Stomach (tissue), 19 donors: ENCODE measurements around the gene KCNAB2. TPM values are rescaled to one million over a fixed set of nuclear protein-coding genes. Genes with fewer than 3 reads are reported as not detected.

Source experiments
- DNase-seq, 2 donors: peaks; one replicate each; pipeline versions ENCODE4 v3.0.0 to v3.0.0-alpha.2; 2013 to 2019
- H3K27ac ChIP-seq, 5 donors: fragments of 200-600 bp in 4 of 5; sonication (generic) in 4 of 5; one replicate each; pipeline ENCODE4 v1.5.1; 2013 to 2019; ENCODE audit warnings: mild to moderate bottlenecking in 1 of 5, moderate library complexity in 1 of 5
- H3K27me3 ChIP-seq, 3 donors: fragments of 200-600 bp; sonication (generic); one replicate each; pipeline ENCODE4 v1.5.1; 2017 to 2019; ENCODE audit warnings: mixed run types in 1 of 3
- H3K36me3 ChIP-seq, 4 donors: fragments of 200-600 bp; sonication (generic); 1 replicate in 3 of 4; 2 replicates in 1 of 4; pipeline ENCODE4 v1.5.1; 2016 to 2019
- H3K4me1 ChIP-seq, 4 donors: fragments of 200-600 bp; sonication (generic); one replicate each; pipeline ENCODE4 v1.5.1; 2016 to 2019
- H3K4me3 ChIP-seq, 4 donors: fragments of 200-600 bp; sonication (generic) in 3 of 4; one replicate each; pipeline ENCODE4 v1.5.1; 2016 to 2019; ENCODE audit warnings: mild to moderate bottlenecking in 1 of 4
- H3K9me3 ChIP-seq, 4 donors: fragments of 200-600 bp; sonication (generic); one replicate each; pipeline ENCODE4 v1.5.1; 2016 to 2019
- EP300 ChIP-seq: sonication (generic); formaldehyde crosslinking; IDR thresholded peaks from one replicate; pipeline ENCODE4 v1.6.1; 2017; ENCODE audit warnings: antibody characterized with exemption
- POLR2A ChIP-seq, 4 donors: fragments of 450-650 bp; IDR thresholded peaks; one replicate each; pipeline ENCODE4 v1.6.1; 2016; ENCODE audit warnings: antibody characterized with exemption in 4 of 4, control low read depth in 2 of 4, mild to moderate bottlenecking in 1 of 4, moderate library complexity in 1 of 4
- POLR2AphosphoS5 ChIP-seq, 3 donors: sonication (generic); formaldehyde crosslinking; IDR thresholded peaks; one replicate each; pipeline ENCODE4 v1.6.1; 2016; ENCODE audit warnings: antibody characterized with exemption in 3 of 3
- WGBS, 5 donors: extraction: QIAGEN DNeasy Blood & Tissue Kit in 3 of 5; methylation state at CpG; one replicate each; pipeline versions ENCODE4 v1.1.5 to v1.1.7; 2013 to 2018; 5-methylcytosine and 5-hydroxymethylcytosine counted together
- intact Hi-C: fragments of 100-400 bp; cut with DNase I; formaldehyde crosslinking; loops from one replicate; pipeline ENCODE4 v1.15.1; 2023; ENCODE audit warnings: low total_unique reads
- long read RNA-seq, 10 donors: transcript quantifications; one replicate each; lab custom pipeline, GENCODE V29; 2026
- polyA plus RNA-seq, 3 donors: library from polyadenylated mRNA; stranded (reverse); fragments of 200-250 nt; gene quantifications; one replicate each; pipeline ENCODE4 v1.2.3, GENCODE V29; 2013
- total RNA-seq, 5 donors: library from RNA; depleted of rRNA; stranded (reverse); fragments of >200 nt; gene quantifications; one replicate each; pipeline versions ENCODE4 v1.1.0 to v1.2.3, GENCODE V29; 2014 to 2016
- TF ChIP-seq, protein P1 (sequence below), 7 experiments: fragments of 450-650 bp in 4 of 7; fragments of 200-600 bp in 3 of 7; sonication (generic) in 3 of 7; IDR thresholded peaks; one replicate each; pipeline ENCODE4 v1.5.1; 2016 to 2019; ENCODE audit warnings: antibody characterized with exemption in 7 of 7, control low read depth in 2 of 7, mild to moderate bottlenecking in 1 of 7
- donor health status: healthy with polysubstance abuse.
- donor health status: Bipolar disorder and iron deficiency.
- donor health status: healthy.

The KCNAB2 gene
- total RNA-seq, result 10 to 100 TPM in 1 of 5 donors, 1 to 10 TPM in 3, under 1 TPM in 1; 0.29 to 39.1 (median 4.2) TPM
- 1 to 10 TPM; 2.3 to 5.5 (median 2.4) TPM for polyA plus RNA-seq
- long read RNA-seq, donor 1, result 0 reads
- long read RNA-seq, donor 2, full-length matches to known transcripts, result 2 of 2 reads
- long read RNA-seq, donor 2, partial matches to known transcripts, result 0 of 2 reads
- long read RNA-seq, donor 2, other reads (novel, unspliced or antisense), result 0 of 2 reads
- long read RNA-seq, donor 3, result 0 reads
- long read RNA-seq, donor 4, result 0 reads
- long read RNA-seq, donor 5, result 0 reads
- long read RNA-seq, donor 6, result 0 reads
- long read RNA-seq, donor 7, result 0 reads
- long read RNA-seq, donor 8, result 0 reads
- long read RNA-seq, donor 9, result 0 reads
- long read RNA-seq, donor 10, result 0 reads

GRCh38 chr1:6045561-6045960 lies at the start of gene KCNAB2:
Gene KCNAB2, plus strand, starts transcription at chr1:6045888. Its CDS starts 5,649 bp downstream, at chr1:6051537.
- peaks cover 0 to 38% (median 5%) of the 10 kb centered on the region in 4 donors for H3K36me3 ChIP-seq
- TF ChIP-seq, protein P1, sequence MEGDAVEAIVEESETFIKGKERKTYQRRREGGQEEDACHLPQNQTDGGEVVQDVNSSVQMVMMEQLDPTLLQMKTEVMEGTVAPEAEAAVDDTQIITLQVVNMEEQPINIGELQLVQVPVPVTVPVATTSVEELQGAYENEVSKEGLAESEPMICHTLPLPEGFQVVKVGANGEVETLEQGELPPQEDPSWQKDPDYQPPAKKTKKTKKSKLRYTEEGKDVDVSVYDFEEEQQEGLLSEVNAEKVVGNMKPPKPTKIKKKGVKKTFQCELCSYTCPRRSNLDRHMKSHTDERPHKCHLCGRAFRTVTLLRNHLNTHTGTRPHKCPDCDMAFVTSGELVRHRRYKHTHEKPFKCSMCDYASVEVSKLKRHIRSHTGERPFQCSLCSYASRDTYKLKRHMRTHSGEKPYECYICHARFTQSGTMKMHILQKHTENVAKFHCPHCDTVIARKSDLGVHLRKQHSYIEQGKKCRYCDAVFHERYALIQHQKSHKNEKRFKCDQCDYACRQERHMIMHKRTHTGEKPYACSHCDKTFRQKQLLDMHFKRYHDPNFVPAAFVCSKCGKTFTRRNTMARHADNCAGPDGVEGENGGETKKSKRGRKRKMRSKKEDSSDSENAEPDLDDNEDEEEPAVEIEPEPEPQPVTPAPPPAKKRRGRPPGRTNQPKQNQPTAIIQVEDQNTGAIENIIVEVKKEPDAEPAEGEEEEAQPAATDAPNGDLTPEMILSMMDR (IDR thresholded peaks at IDR 0.05), result no peak
- TF ChIP-seq POLR2AphosphoS5 (IDR thresholded peaks at IDR 0.05) (no peak), POLR2A (IDR thresholded peaks at IDR 0.05) (no peak), EP300 (no peak)
- 53 to 62% (median 61%) methylated on average over 13 to 15 of the region's 15 CpGs for WGBS, 5 donors
- H3K27me3 ChIP-seq, result peaks cover 0 to 8% (median 0%) of the 10 kb centered on the region in 3 donors
- intact Hi-C loops, result no loop called here
- H3K4me3 ChIP-seq, result no peak within 1 kb of the TSS
- H3K27ac ChIP-seq, result no peak within 1 kb of the TSS
- DNase-seq, result no peak
- H3K4me1 ChIP-seq, result no peaks in the 10 kb centered on the region
- no peaks in the 10 kb centered on the region for H3K9me3 ChIP-seq

GRCh38 chr1:5996641-5997270 lies 48.9 kb upstream of the KCNAB2 start:
- DNase-seq, result no peak
- WGBS, 5 donors, result 79 to 89% (median 83%) methylated on average over 16 of the region's 16 CpGs

DNA sequence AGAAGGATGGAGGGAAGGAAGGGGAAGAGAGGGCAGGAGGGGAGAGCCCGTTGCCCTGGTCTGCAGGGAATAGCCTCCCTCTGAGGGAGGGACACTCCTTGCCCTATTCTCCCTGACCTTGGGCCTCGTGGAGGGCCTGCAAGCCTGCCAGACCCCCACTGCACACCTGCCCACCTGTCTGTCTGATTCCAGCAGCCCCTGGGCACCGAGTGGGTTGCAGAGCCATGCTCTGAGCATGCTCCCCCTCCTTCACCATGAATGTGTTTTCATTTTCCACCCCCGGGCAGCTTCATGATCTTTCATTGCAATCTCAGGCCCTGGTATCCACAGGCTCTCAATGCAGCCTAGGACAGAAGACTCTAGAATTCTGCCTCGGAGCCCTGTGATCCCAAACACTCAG lies 48.4 kb upstream of the KCNAB2 start:
- Histone ChIP-seq H3K9me3 (no peaks in the 10 kb centered on the region), H3K27me3 (peaks cover 0 to 21% (median 7%) of the 10 kb centered on the region in 3 donors), H3K4me1 (peaks cover 9 to 27% (median 13%) of the 10 kb centered on the region in 4 donors), H3K4me3 (no peak overlapping the region), H3K27ac (no peak overlapping the region), H3K36me3 (peaks cover 0 to 4% (median 0%) of the 10 kb centered on the region in 4 donors)
- no peak for DNase-seq
- WGBS, 5 donors, result 54 to 64% (median 63%) methylated on average over 5 of the region's 5 CpGs
- intact Hi-C loops, result loop anchor here (10.0 kb wide), 1 partner anchor 207 kb away; the partner anchor contains the start of gene RNF207
- no peak for TF ChIP-seq POLR2A (IDR thresholded peaks at IDR 0.05)
- no peak for TF ChIP-seq POLR2AphosphoS5 (IDR thresholded peaks at IDR 0.05)
- TF ChIP-seq, protein P1 (IDR thresholded peaks at IDR 0.05), result no peak
- TF ChIP-seq EP300, result no peak

More at GRCh38 chr1:5996641-5997270, 48.9 kb upstream of the KCNAB2 start:
- Histone ChIP-seq H3K9me3 (no peaks in the 10 kb centered on the region), H3K27ac (no peak overlapping the region), H3K36me3 (peaks cover 0 to 4% (median 0%) of the 10 kb centered on the region in 4 donors), H3K27me3 (peaks cover 0 to 21% (median 7%) of the 10 kb centered on the region in 3 donors), H3K4me3 (no peak overlapping the region), H3K4me1 (peaks cover 9 to 27% (median 15%) of the 10 kb centered on the region in 4 donors)
- intact Hi-C loops, result loop anchor here (10.0 kb wide), 1 partner anchor 208 kb away; the partner anchor contains the start of gene RNF207
- TF ChIP-seq POLR2AphosphoS5 (IDR thresholded peaks at IDR 0.05), result no peak
- no peak for TF ChIP-seq POLR2A (IDR thresholded peaks at IDR 0.05)
- TF ChIP-seq EP300, result no peak
- TF ChIP-seq, protein P1 (IDR thresholded peaks at IDR 0.05), result no peak
